Measurements from ENCODE around the gene SRGAP2.
"Not testable (repeated sequence)": the region's sequence is repeated elsewhere in the genome, so short reads cannot be mapped to it uniquely, and the experiment has no call there.

SRGAP2 gene

DNA sequence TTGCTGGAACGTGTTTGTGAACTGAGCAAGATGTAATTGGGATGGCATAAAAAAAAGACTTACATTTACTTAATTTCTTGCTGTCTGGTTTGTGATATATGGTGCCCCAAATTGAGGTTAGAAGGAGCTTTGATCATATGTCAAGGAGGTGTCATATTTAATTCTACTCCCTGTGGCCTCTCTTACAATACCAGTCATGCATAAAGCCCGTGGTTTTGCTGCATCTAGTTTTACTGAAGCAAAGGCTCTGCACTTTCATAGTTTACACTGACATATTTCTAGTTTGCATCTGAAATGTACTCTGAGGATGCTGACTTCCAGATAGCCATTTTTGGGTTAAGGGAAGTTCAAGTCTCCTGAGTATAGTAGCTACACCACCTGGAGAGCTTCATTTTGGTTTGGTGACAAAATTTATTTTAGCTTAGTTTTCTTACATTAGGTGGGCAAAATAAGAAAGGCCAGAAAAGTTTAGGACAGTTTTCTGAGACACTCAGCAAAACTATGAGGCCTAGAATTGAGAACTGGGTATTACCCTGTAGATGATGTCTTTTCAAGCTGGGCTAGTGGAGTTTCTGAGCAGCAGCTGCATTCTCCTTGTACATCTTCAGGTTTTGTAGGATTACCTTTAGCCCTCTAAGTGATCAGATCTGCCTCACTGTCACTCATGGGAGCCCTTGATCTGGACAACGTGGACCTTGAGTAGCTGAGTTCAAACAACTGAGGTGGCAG, 47.8 kb downstream of the SRGAP2 start:
- DNase-seq (ENCODE audit: low spot score): not testable (repeated sequence)

DNA sequence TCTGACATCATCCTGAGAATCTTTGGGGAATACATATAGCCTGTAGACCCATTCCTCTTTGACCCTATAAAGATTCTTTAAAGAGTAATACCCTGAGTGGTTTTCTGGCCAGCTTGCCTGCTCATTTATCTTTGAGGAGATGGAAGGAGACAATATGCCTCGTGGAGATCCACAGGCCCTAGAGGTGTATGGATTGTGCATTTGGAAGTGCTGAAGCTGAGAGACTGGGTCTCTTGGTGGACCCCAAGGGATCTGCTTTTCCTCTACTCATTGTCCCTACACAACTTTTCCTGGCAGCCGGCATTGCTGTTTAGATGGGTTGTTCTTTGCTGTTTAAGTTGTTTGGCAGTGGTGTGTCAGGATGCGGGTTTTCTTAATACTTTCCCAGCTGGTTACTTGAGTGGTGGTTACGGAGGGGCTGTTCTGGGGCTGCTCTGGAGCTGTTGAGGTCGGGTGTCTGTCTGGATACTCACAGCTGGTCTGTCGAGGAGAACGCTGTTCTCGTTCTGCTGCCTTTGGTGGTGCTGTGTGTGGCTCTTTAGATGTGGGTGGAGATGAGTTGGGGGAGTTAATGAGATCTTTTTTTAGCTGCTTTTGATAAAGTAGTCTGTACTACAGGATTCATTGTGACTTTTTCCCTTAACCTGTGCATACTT, 49.5 kb downstream of the SRGAP2 start:
- not testable (repeated sequence) for DNase-seq (ENCODE audit: low spot score)

Data from CD4-positive, alpha-beta T cell treated with Interleukin-6 at 100 ng/mL for 8 hours (primary cell).